OCI-LY1 (cell line): ENCODE results near the gene NRG2.

ENCODE experiments used
- H2AFZ ChIP-seq: fragments of 200-600 bp; sonication (generic), shearing (Covaris generic); 2 replicates; pipeline ENCODE4 v1.6.0; 2014; ENCODE audit warnings: antibody characterized with exemption, mild to moderate bottlenecking, low read length
- H3F3A ChIP-seq: fragments of 200-600 bp; sonication (generic), shearing (Covaris generic); 2 replicates; pipeline ENCODE4 v1.6.0; 2014; ENCODE audit warnings: mild to moderate bottlenecking, antibody characterized with exemption, low read length, moderate library complexity; ENCODE audit not compliant: insufficient read depth
- H3K27ac ChIP-seq: fragments of 200-600 bp; sonication (generic); 2 replicates; pipeline ENCODE4 v1.5.1; 2014; ENCODE audit warnings: low read length, mixed run types, mild to moderate bottlenecking, low read depth; ENCODE audit not compliant: poor library complexity, severe bottlenecking
- H3K27me3 ChIP-seq: fragments of 200-600 bp; sonication (generic); 2 replicates; pipeline ENCODE4 v1.6.0; 2014; ENCODE audit warnings: antibody characterized with exemption, mild to moderate bottlenecking, low read length, moderate library complexity; ENCODE audit not compliant: insufficient read depth
- H3K36me3 ChIP-seq: fragments of 200-600 bp; sonication (generic); 2 replicates; pipeline ENCODE4 v1.6.1; 2014; ENCODE audit warnings: mild to moderate bottlenecking, antibody characterized with exemption, low read length, moderate library complexity, mixed read lengths; ENCODE audit not compliant: insufficient read depth
- H3K4me1 ChIP-seq: fragments of 200-600 bp; sonication (generic); 2 replicates; pipeline ENCODE4 v1.5.1; 2014; ENCODE audit warnings: mild to moderate bottlenecking, low read length, moderate library complexity; ENCODE audit not compliant: insufficient read depth, severe bottlenecking
- H3K4me2 ChIP-seq: fragments of 200-600 bp; sonication (generic), shearing (Covaris generic); 2 replicates; pipeline ENCODE4 v1.6.1; 2014; ENCODE audit warnings: low read length
- H3K4me3 ChIP-seq: fragments of 200-600 bp; sonication (generic); 2 replicates; pipeline ENCODE4 v1.5.1; 2014; ENCODE audit warnings: low read length, low read depth, mild to moderate bottlenecking, mixed read lengths; ENCODE audit not compliant: poor library complexity, severe bottlenecking
- H3K79me2 ChIP-seq: fragments of 200-600 bp; shearing (Covaris generic); 2 replicates; pipeline ENCODE4 v1.6.1; 2016; ENCODE audit warnings: mixed run types, low read length, mixed read lengths; ENCODE audit not compliant: insufficient read depth
- H3K9ac ChIP-seq: fragments of 200-600 bp; sonication (generic), shearing (Covaris generic); 2 replicates; pipeline ENCODE4 v1.6.1; 2014; ENCODE audit warnings: mild to moderate bottlenecking, low read length, mixed read lengths
- H3K9me2 ChIP-seq: fragments of 200-600 bp; sonication (generic), shearing (Covaris generic); 2 replicates; pipeline ENCODE4 v1.6.1; 2014; ENCODE audit warnings: low read depth, mild to moderate bottlenecking, low read length, mixed read lengths
- H3K9me3 ChIP-seq: fragments of 200-600 bp; shearing (Covaris generic); 2 replicates; pipeline ENCODE4 v1.6.1; 2014; ENCODE audit warnings: low read length, mixed read lengths
- H4K20me1 ChIP-seq: fragments of 200-600 bp; sonication (generic), shearing (Covaris generic); 2 replicates; pipeline ENCODE4 v1.6.0; 2016; ENCODE audit warnings: mild to moderate bottlenecking, low read length; ENCODE audit not compliant: insufficient read depth
- CTCF ChIP-seq: fragments of 200-600 bp; sonication (generic), shearing (Covaris generic); IDR thresholded peaks from 2 replicates; pipeline ENCODE4 v1.5.1; 2017; ENCODE audit warnings: mild to moderate bottlenecking, antibody characterized with exemption, low read length, moderate library complexity, mixed read lengths
- EZH2 ChIP-seq: fragments of 200-600 bp; sonication (generic), shearing (Covaris generic); IDR thresholded peaks from 2 replicates; pipeline ENCODE4 v1.8.0; 2017; ENCODE audit warnings: borderline replicate concordance, mixed run types, mild to moderate bottlenecking, antibody characterized with exemption, low read length, moderate library complexity, mixed read lengths

NRG2 gene

GRCh38 chr5:139885172-139885856 lies 157.8 kb downstream of the NRG2 start:
- no peaks in the 10 kb centered on the region for H3K9me3 ChIP-seq
- no peaks in the 10 kb centered on the region for H3K79me2 ChIP-seq
- no peak overlapping the region for H3K9ac ChIP-seq
- no peaks in the 10 kb centered on the region for H3F3A ChIP-seq
- no peaks in the 10 kb centered on the region for H3K4me1 ChIP-seq
- H3K4me2 ChIP-seq = no peak overlapping the region
- H3K36me3 ChIP-seq = no peaks in the 10 kb centered on the region
- TF ChIP-seq CTCF (no peak), EZH2 (no peak)
- H2AFZ ChIP-seq = no peak overlapping the region
- no peaks in the 10 kb centered on the region for H3K9me2 ChIP-seq
- peaks cover 10% of the 10 kb centered on the region; the same call in 1 of the 2 replicates for H3K27me3 ChIP-seq
- no peak overlapping the region for H3K4me3 ChIP-seq
- no peak overlapping the region for H3K27ac ChIP-seq
- no peaks in the 10 kb centered on the region for H4K20me1 ChIP-seq

GRCh38 chr5:139884734-139885133 lies 158.4 kb downstream of the NRG2 start:
- no peaks in the 10 kb centered on the region for H3K9me3 ChIP-seq
- peaks cover 10% of the 10 kb centered on the region; the same call in 1 of the 2 replicates for H3K27me3 ChIP-seq
- H2AFZ ChIP-seq = no peak overlapping the region
- no peaks in the 10 kb centered on the region for H3K36me3 ChIP-seq
- no peak overlapping the region for H3K4me3 ChIP-seq
- H3K79me2 ChIP-seq = no peaks in the 10 kb centered on the region
- no peaks in the 10 kb centered on the region for H4K20me1 ChIP-seq
- no peak overlapping the region for H3K9ac ChIP-seq
- no peaks in the 10 kb centered on the region for H3F3A ChIP-seq
- H3K9me2 ChIP-seq = no peaks in the 10 kb centered on the region
- no peak overlapping the region for H3K27ac ChIP-seq
- no peak for TF ChIP-seq EZH2
- no peak for TF ChIP-seq CTCF
- no peaks in the 10 kb centered on the region for H3K4me1 ChIP-seq
- H3K4me2 ChIP-seq = no peak overlapping the region

GRCh38 chr5:139884144-139884543 lies 159.0 kb downstream of the NRG2 start:
- Histone ChIP-seq H3F3A (no peaks in the 10 kb centered on the region), H3K27me3 (peaks cover 10% of the 10 kb centered on the region; the same call in 1 of the 2 replicates), H3K4me2 (no peak overlapping the region), H3K9ac (no peak overlapping the region), H3K79me2 (no peaks in the 10 kb centered on the region), H3K4me3 (no peak overlapping the region), H3K9me2 (no peaks in the 10 kb centered on the region), H3K27ac (no peak overlapping the region), H3K4me1 (no peaks in the 10 kb centered on the region), H3K9me3 (no peaks in the 10 kb centered on the region), H3K36me3 (no peaks in the 10 kb centered on the region), H4K20me1 (no peaks in the 10 kb centered on the region), H2AFZ (no peak overlapping the region)
- no peak for TF ChIP-seq EZH2
- TF ChIP-seq CTCF = no peak
